B cell (primary cell): ENCODE results near the gene CLDN8. TPM values are rescaled to one million over a fixed set of nuclear protein-coding genes. Genes with fewer than 3 reads are reported as not detected.

Experiments used
- ATAC-seq: fragments of 200-7000 bp; cut with Tn5 transposase; one replicate; pipeline ENCODE4 v1.10.0; 2021; ENCODE audit warnings: low read depth, mild to moderate bottlenecking, moderate number of reproducible peaks, moderate library complexity
- CTCF ChIA-PET: fragments of 350-600 bp; sonication (Branson Sonifier 250); formaldehyde crosslinking; loops from one replicate; lab custom pipeline; 2021; ENCODE audit warnings: antibody characterized with exemption, inconsistent platforms; lab: Charles Lee
- POLR2A ChIA-PET: fragments of 350-600 bp; sonication (Branson Sonifier 250); formaldehyde crosslinking; loops from one replicate; lab custom pipeline; 2021; ENCODE audit warnings: antibody characterized with exemption; lab: Charles Lee
- DNase-seq: peaks from one replicate; pipeline ENCODE4 v3.0.0; 2013
- H2AFZ ChIP-seq: 2 replicates; pipeline ENCODE4 v1.6.1; 2012; ENCODE audit warnings: mild to moderate bottlenecking, low read depth, low read length; ENCODE audit not compliant: insufficient read depth, poor library complexity, severe bottlenecking
- H3K27ac ChIP-seq, 2 donors: 1 replicate in 1 of 2; 2 replicates in 1 of 2; pipeline ENCODE4 v1.5.1; 2012 to 2013; ENCODE audit warnings: low read length in 2 of 2, mild to moderate bottlenecking in 2 of 2, moderate library complexity in 1 of 2
- H3K27me3 ChIP-seq, 4 experiments: fragments of 200-600 bp in 1 of 4; sonication (generic) in 1 of 4; replicated peaks in 1 of 4; 1 replicate in 2 of 4; 2 replicates in 2 of 4; pipeline versions ENCODE4 v1.6.1 to v1.7.0; 2013 to 2016; ENCODE audit warnings: low read length in 3 of 4, mild to moderate bottlenecking in 2 of 4, mixed read lengths in 1 of 4, moderate library complexity in 1 of 4; ENCODE audit not compliant: insufficient read depth in 4 of 4, control insufficient read depth in 3 of 4; ENCODE audit errors: control extremely low read depth in 1 of 4
- H3K36me3 ChIP-seq, 2 experiments: replicated peaks in 1 of 2; 1 replicate in 1 of 2; 2 replicates in 1 of 2; pipeline versions ENCODE4 v1.6.1 to v1.7.1; 2013; ENCODE audit warnings: low read length in 1 of 2; ENCODE audit not compliant: insufficient read depth in 2 of 2, control insufficient read depth in 1 of 2; ENCODE audit errors: control extremely low read depth in 1 of 2, extremely low read depth in 1 of 2
- H3K4me1 ChIP-seq, 2 donors: fragments of 200-600 bp in 1 of 2; sonication (generic) in 1 of 2; 1 replicate in 1 of 2; 2 replicates in 1 of 2; pipeline versions ENCODE4 v1.5.1 to v1.6.1; 2013 to 2017; ENCODE audit warnings: low read length in 2 of 2; ENCODE audit not compliant: control insufficient read depth in 2 of 2, insufficient read depth in 2 of 2
- H3K4me2 ChIP-seq: replicated peaks from 2 replicates; pipeline ENCODE3; 2012; ENCODE audit warnings: mild to moderate bottlenecking, low read depth, low read length; ENCODE audit not compliant: poor library complexity, severe bottlenecking
- H3K4me3 ChIP-seq, 5 experiments: fragments of 200-600 bp in 1 of 5; sonication (generic) in 1 of 5; 1 replicate in 3 of 5; 2 replicates in 2 of 5; pipeline versions ENCODE4 v1.5.1 to v1.7.0; 2011 to 2016; ENCODE audit warnings: low read length in 4 of 5, mild to moderate bottlenecking in 4 of 5, low read depth in 2 of 5, control low read depth in 1 of 5, moderate library complexity in 1 of 5; ENCODE audit not compliant: insufficient read depth in 1 of 5; ENCODE audit errors: control extremely low read depth in 1 of 5, extremely low read depth in 1 of 5
- H3K79me2 ChIP-seq: fragments of 200-600 bp; sonication (generic); one replicate; pipeline ENCODE4 v1.6.0; 2016; ENCODE audit warnings: low read length; ENCODE audit not compliant: control insufficient read depth, insufficient read depth
- H3K9ac ChIP-seq: fragments of 200-600 bp; sonication (generic); 2 replicates; pipeline ENCODE4 v1.6.1; 2017; ENCODE audit warnings: mild to moderate bottlenecking, low read length, moderate library complexity
- H3K9me3 ChIP-seq, 3 donors: one replicate each; pipeline versions ENCODE4 v1.6.1 to v1.7.1; 2013; ENCODE audit warnings: low read length in 2 of 3; ENCODE audit not compliant: control insufficient read depth in 2 of 3, insufficient read depth in 1 of 3; ENCODE audit errors: control extremely low read depth in 1 of 3
- H4K20me1 ChIP-seq: 2 replicates; pipeline ENCODE4 v1.6.0; 2012; ENCODE audit warnings: mild to moderate bottlenecking, low read length; ENCODE audit not compliant: insufficient read depth, control insufficient read depth, poor library complexity, severe bottlenecking
- H3K27ac Mint-ChIP-seq: one replicate; pipeline ENCODE4 v1.8.0; 2021; ENCODE audit warnings: mixed read lengths
- H3K27me3 Mint-ChIP-seq: one replicate; pipeline ENCODE4 v1.8.0; 2021; ENCODE audit warnings: mixed read lengths
- H3K4me1 Mint-ChIP-seq: one replicate; pipeline ENCODE4 v1.8.0; 2021; ENCODE audit warnings: mixed read lengths
- H3K4me3 Mint-ChIP-seq: one replicate; pipeline ENCODE4 v1.8.0; 2021; ENCODE audit warnings: mixed read lengths
- H3K9me3 Mint-ChIP-seq: one replicate; pipeline ENCODE4 v1.8.0; 2022; ENCODE audit warnings: mixed read lengths; ENCODE audit not compliant: insufficient read depth
- EZH2 ChIP-seq: IDR thresholded peaks from 2 replicates; pipeline ENCODE4 v1.6.1; 2012; ENCODE audit warnings: borderline replicate concordance, low read depth, mild to moderate bottlenecking, moderate library complexity, low read length; ENCODE audit not compliant: insufficient read depth, poor library complexity, severe bottlenecking
- WGBS: methylation state at CpG from one replicate; pipeline ENCODE4 v1.1.5; 2013; ENCODE audit warnings: missing lambda C conversion rate; ENCODE audit not compliant: insufficient coverage; 5-methylcytosine and 5-hydroxymethylcytosine counted together
- intact Hi-C: fragments of 100-400 bp; cut with micrococcal nuclease; formaldehyde crosslinking; loops from one replicate; pipeline ENCODE4 v1.10.0; 2022
- polyA plus RNA-seq: library from polyadenylated mRNA; depleted of rRNA; stranded (reverse); fragments of >200 nt; gene quantifications from 2 replicates; pipeline ENCODE4 v1.2.3, GENCODE V29; 2012
- total RNA-seq, 2 donors: library from RNA; stranded (reverse); fragments of 120-200 nt in 1 of 2; gene quantifications; 1 replicate in 1 of 2; 2 replicates in 1 of 2; pipeline versions ENCODE4 v1.2.3 to v1.2.4, GENCODE V29; 2013 to 2022
- TF ChIP-seq, protein P1 (sequence below): fragments of 200-600 bp; IDR thresholded peaks from one replicate; pipeline ENCODE4 v1.8.0; 2022; ENCODE audit warnings: antibody characterized with exemption, mild to moderate bottlenecking

Gene CLDN8
- total and polyA plus RNA-seq, 2 donors (not counting 1 experiment from before 2014, with no cell fraction given): not detected

DNA sequence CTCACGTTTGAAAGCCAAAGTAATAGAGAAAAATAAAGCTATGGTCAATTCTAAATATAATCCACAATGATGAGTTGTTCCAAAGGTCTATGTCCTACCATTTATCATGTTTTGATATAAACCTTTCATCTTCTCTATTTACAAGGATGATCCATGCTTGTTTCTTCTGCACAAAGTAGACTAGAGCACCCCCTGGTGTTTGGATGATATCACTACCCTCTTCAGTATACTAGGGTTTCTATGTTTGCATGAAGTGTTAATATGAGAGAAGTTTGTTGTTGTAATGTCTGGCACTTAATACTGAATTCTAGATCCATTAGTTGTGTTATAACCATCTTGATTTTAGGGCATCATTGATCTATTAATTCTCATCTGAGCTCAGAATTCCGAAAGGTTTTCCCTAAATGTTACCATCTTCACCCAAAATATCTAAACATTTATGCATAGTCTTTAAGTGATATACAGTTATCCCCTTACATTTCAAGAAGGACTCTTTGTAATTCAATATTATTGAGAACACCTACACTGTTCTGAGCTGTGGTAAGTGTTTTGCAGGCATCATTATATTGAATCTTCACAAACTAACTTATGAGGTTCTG is 21.1 kb downstream of the CLDN8 start:
- H3K79me2 ChIP-seq: no peaks in the 10 kb centered on the region
- ATAC-seq: no peak
- no peak for TF ChIP-seq EZH2
- TF ChIP-seq, protein P1, sequence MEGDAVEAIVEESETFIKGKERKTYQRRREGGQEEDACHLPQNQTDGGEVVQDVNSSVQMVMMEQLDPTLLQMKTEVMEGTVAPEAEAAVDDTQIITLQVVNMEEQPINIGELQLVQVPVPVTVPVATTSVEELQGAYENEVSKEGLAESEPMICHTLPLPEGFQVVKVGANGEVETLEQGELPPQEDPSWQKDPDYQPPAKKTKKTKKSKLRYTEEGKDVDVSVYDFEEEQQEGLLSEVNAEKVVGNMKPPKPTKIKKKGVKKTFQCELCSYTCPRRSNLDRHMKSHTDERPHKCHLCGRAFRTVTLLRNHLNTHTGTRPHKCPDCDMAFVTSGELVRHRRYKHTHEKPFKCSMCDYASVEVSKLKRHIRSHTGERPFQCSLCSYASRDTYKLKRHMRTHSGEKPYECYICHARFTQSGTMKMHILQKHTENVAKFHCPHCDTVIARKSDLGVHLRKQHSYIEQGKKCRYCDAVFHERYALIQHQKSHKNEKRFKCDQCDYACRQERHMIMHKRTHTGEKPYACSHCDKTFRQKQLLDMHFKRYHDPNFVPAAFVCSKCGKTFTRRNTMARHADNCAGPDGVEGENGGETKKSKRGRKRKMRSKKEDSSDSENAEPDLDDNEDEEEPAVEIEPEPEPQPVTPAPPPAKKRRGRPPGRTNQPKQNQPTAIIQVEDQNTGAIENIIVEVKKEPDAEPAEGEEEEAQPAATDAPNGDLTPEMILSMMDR: no peak
- H2AFZ ChIP-seq: no peak overlapping the region
- H3K9me3 ChIP-seq: no peaks in the 10 kb centered on the region
- H3K4me1 ChIP-seq: no peaks in the 10 kb centered on the region
- H3K27me3 ChIP-seq: no peaks in the 10 kb centered on the region
- no peaks in the 10 kb centered on the region for H3K27me3 Mint-ChIP-seq
- H3K27ac ChIP-seq: no peak overlapping the region
- no peak overlapping the region for H3K4me3 Mint-ChIP-seq
- no peak overlapping the region for H3K4me2 ChIP-seq
- no peak overlapping the region for H3K27ac Mint-ChIP-seq
- no CpG with 5 or more reads among the region's 2 CpGs for WGBS
- H3K4me3 ChIP-seq: no peak overlapping the region
- no peaks in the 10 kb centered on the region for H4K20me1 ChIP-seq
- ChIA-PET CTCF (no interaction called here), POLR2A (no interaction called here)
- intact Hi-C loops: no loop called here
- DNase-seq: no peak
- H3K9ac ChIP-seq: no peak overlapping the region
- no peaks in the 10 kb centered on the region for H3K36me3 ChIP-seq
- peaks cover 3% of the 10 kb centered on the region for H3K9me3 Mint-ChIP-seq
- H3K4me1 Mint-ChIP-seq: no peaks in the 10 kb centered on the region

DNA sequence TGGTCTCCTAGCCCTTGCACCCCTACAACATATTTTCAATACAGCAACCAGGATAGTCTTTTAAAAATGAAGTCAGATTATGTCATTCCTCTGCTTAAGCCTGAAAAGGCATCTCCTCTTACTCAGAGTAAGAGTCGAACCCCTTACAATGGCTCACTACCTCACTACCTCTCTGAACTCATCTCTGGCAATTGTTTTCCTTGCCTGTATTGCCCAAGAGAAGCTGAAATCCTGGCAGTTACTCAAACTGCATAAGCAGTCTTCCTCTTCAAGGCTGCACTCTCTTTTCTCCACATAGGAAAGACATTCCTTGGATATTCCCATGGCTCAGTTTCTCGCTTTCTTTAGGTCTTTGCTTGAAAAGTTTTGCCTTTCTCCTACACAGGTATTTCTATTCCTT is 22.7 kb downstream of the CLDN8 start:
- no peaks in the 10 kb centered on the region for H3K79me2 ChIP-seq
- H3K4me3 ChIP-seq: no peak overlapping the region
- TF ChIP-seq, protein P1: no peak
- TF ChIP-seq EZH2: no peak
- H3K27ac ChIP-seq: no peak overlapping the region
- no peaks in the 10 kb centered on the region for H3K36me3 ChIP-seq
- H2AFZ ChIP-seq: no peak overlapping the region
- WGBS: 91% methylated on average over 1 of the region's 2 CpGs
- POLR2A ChIA-PET: no interaction called here
- CTCF ChIA-PET: no interaction called here
- intact Hi-C loops: no loop called here
- H3K4me3 Mint-ChIP-seq: no peak overlapping the region
- H3K27ac Mint-ChIP-seq: no peak overlapping the region
- H3K27me3 Mint-ChIP-seq: no peaks in the 10 kb centered on the region
- H3K9me3 Mint-ChIP-seq: no peaks in the 10 kb centered on the region
- DNase-seq: no peak
- H3K4me1 Mint-ChIP-seq: no peaks in the 10 kb centered on the region
- H3K9me3 ChIP-seq: no peaks in the 10 kb centered on the region
- H3K9ac ChIP-seq: no peak overlapping the region
- no peaks in the 10 kb centered on the region for H3K27me3 ChIP-seq
- no peak overlapping the region for H3K4me2 ChIP-seq
- no peaks in the 10 kb centered on the region for H3K4me1 ChIP-seq
- ATAC-seq: no peak
- H4K20me1 ChIP-seq: no peaks in the 10 kb centered on the region
